BJ (cell line): ENCODE data around the gene GDPD4. TPM values are rescaled to one million over a fixed set of nuclear protein-coding genes. Genes with fewer than 3 reads are reported as not detected.

Experiments
- CTCF ChIA-PET: fragments of 350-600 bp; formaldehyde crosslinking; extraction: SDS; loops from one replicate; lab custom pipeline; 2021; ENCODE audit warnings: antibody characterized with exemption, inconsistent platforms; lab: Yijun Ruan, JAX
- POLR2A ChIA-PET: fragments of 300-600 bp; sonication (Branson Sonifier 250); formaldehyde crosslinking; extraction: SDS; loops from one replicate; lab custom pipeline; 2021; ENCODE audit warnings: antibody characterized with exemption; lab: Charles Lee
- DNase-seq: peaks from one replicate; pipeline ENCODE4 v3.0.0-alpha.2; 2011; ENCODE audit warnings: low read depth
- H3K27me3 ChIP-seq: 2 replicates; pipeline ENCODE4 v1.6.0; 2011; ENCODE audit warnings: low read length; ENCODE audit not compliant: control insufficient read depth, insufficient read depth
- H3K36me3 ChIP-seq: 2 replicates; pipeline ENCODE4 v1.5.1; 2011; ENCODE audit warnings: low read length; ENCODE audit not compliant: control insufficient read depth, insufficient read depth
- H3K4me3 ChIP-seq: 2 replicates; pipeline ENCODE4 v1.5.1; 2011; ENCODE audit warnings: low read depth, mild to moderate bottlenecking, control low read depth, low read length
- CTCF ChIP-seq: IDR thresholded peaks from 2 replicates; pipeline ENCODE4 v1.5.1; 2011; ENCODE audit warnings: low read depth, mild to moderate bottlenecking, control low read depth, inconsistent platforms, low read length, moderate library complexity; ENCODE audit not compliant: insufficient read depth
- polyA plus RNA-seq: library from polyadenylated mRNA; depleted of rRNA; stranded (reverse); fragments of >200 nt; gene quantifications from 2 replicates; pipeline ENCODE4 v1.2.3, GENCODE V29; 2011

The GDPD4 gene
- polyA plus RNA-seq, 1 experiment: not detected

GRCh38 chr11:77181226-77181625, 120.3 kb downstream of the GDPD4 start:
- ChIA-PET POLR2A (no interaction called here), CTCF (interaction anchor here (0.9 to 10.7 kb wide), 2 partner anchors 51 to 90 kb away, joined by 3 to 167 read pairs; partner anchors contain the start of gene MYO7A)
- Histone ChIP-seq H3K27me3 (peaks cover 6% of the 10 kb centered on the region), H3K36me3 (no peaks in the 10 kb centered on the region), H3K4me3 (no peak overlapping the region)
- DNase-seq: no peak
- no peak for TF ChIP-seq CTCF

GRCh38 chr11:77180346-77180745, 121.1 kb downstream of the GDPD4 start:
- CTCF ChIA-PET: interaction anchor here (0.9 to 2.7 kb wide), 3 partner anchors 8 to 89 kb away, joined by 3 to 15 read pairs (median 3); no protein-coding TSS in a partner anchor
- POLR2A ChIA-PET: no interaction called here
- no peak for TF ChIP-seq CTCF

GRCh38 chr11:77179681-77180080, 121.8 kb downstream of the GDPD4 start:
- POLR2A ChIA-PET: no interaction called here
- no peaks in the 10 kb centered on the region for H3K36me3 ChIP-seq
- peaks cover 6% of the 10 kb centered on the region for H3K27me3 ChIP-seq
- DNase-seq: no peak
- CTCF ChIA-PET: interaction anchor here (1.1 to 2.7 kb wide), 3 partner anchors 9 to 67 kb away, joined by 3 to 15 read pairs (median 8); partner anchors contain the start of gene MYO7A
- TF ChIP-seq CTCF: no peak
- no peak overlapping the region for H3K4me3 ChIP-seq

More at GRCh38 chr11:77180346-77180745, 121.1 kb downstream of the GDPD4 start:
- Histone ChIP-seq H3K36me3 (no peaks in the 10 kb centered on the region), H3K27me3 (peaks cover 6% of the 10 kb centered on the region), H3K4me3 (no peak overlapping the region)
- DNase-seq: no peak

GRCh38 chr11:77179048-77179447, 122.4 kb downstream of the GDPD4 start:
- Histone ChIP-seq H3K4me3 (no peak overlapping the region), H3K27me3 (peaks cover 2% of the 10 kb centered on the region), H3K36me3 (no peaks in the 10 kb centered on the region)
- CTCF ChIA-PET: interaction anchor here (2.2 to 2.7 kb wide), 2 partner anchors 9 to 52 kb away, joined by 8 to 15 read pairs; partner anchors contain the start of gene MYO7A
- DNase-seq: no peak
- POLR2A ChIA-PET: no interaction called here
- TF ChIP-seq CTCF: no peak

GRCh38 chr11:77178150-77178549, 123.3 kb downstream of the GDPD4 start:
- Histone ChIP-seq H3K4me3 (no peak overlapping the region), H3K36me3 (no peaks in the 10 kb centered on the region), H3K27me3 (peaks cover 3% of the 10 kb centered on the region)
- ChIA-PET CTCF (interaction anchor here (2.2 to 2.7 kb wide), 2 partner anchors 10 to 51 kb away, joined by 8 to 15 read pairs; partner anchors contain the start of gene MYO7A), POLR2A (no interaction called here)
- DNase-seq: no peak
- TF ChIP-seq CTCF: no peak
